Panc1 (cell line): ENCODE data around the gene THAP11. TPM values are rescaled to one million over a fixed set of nuclear protein-coding genes. Genes with fewer than 3 reads are reported as not detected.

ENCODE experiments used
- ATAC-seq: fragments of 200-7000 bp; cut with Tn5 transposase; 2 replicates; pipeline ENCODE4 v1.9.1; 2020; ENCODE audit warnings: mild to moderate bottlenecking, moderate library complexity
- BruUV-seq: library from RNA; stranded (reverse); fragments of 400-500 nt; replicated peaks from 2 replicates; lab custom pipeline; 2021; lab: Mats Ljungman, UMichigan
- CTCF ChIA-PET: fragments of 300-600 bp; sonication (Branson Sonifier 250); formaldehyde crosslinking; loops from one replicate; lab custom pipeline; 2022; ENCODE audit warnings: antibody characterized with exemption; lab: Charles Lee
- POLR2A ChIA-PET: fragments of 300-600 bp; sonication (Branson Sonifier 250); formaldehyde crosslinking; loops from one replicate; lab custom pipeline; 2022; ENCODE audit warnings: antibody characterized with exemption; lab: Charles Lee
- DNase-seq: peaks from one replicate; pipeline ENCODE4 v3.0.0-alpha.2; 2010; ENCODE audit warnings: low read depth, low spot score
- H3K27ac ChIP-seq: 2 replicates; pipeline ENCODE4 v1.5.1; 2011; ENCODE audit warnings: mild to moderate bottlenecking, low read length, inconsistent platforms
- H3K27me3 ChIP-seq: fragments of 200-500 bp; sonication (Bioruptor generic); 2 replicates; pipeline ENCODE4 v1.6.0; 2014; ENCODE audit warnings: low read length, inconsistent platforms; ENCODE audit not compliant: control insufficient read depth, insufficient read depth
- H3K36me3 ChIP-seq: fragments of 200-500 bp; sonication (Bioruptor generic); 2 replicates; pipeline ENCODE4 v1.5.1; 2014; ENCODE audit warnings: inconsistent platforms, mild to moderate bottlenecking, low read length, moderate library complexity; ENCODE audit not compliant: control insufficient read depth, insufficient read depth
- H3K4me1 ChIP-seq: 2 replicates; pipeline ENCODE4 v1.5.1; 2011; ENCODE audit warnings: inconsistent platforms, mild to moderate bottlenecking, low read length, moderate library complexity; ENCODE audit not compliant: control insufficient read depth, insufficient read depth
- H3K4me3 ChIP-seq, 2 experiments: 2 replicates each; pipeline ENCODE4 v1.5.1; 2011 to 2012; ENCODE audit warnings: low read depth in 2 of 2, low read length in 2 of 2, mild to moderate bottlenecking in 2 of 2, inconsistent platforms in 1 of 2, moderate library complexity in 1 of 2
- H3K9me3 ChIP-seq: fragments of 200-500 bp; sonication (Bioruptor generic); 2 replicates; pipeline ENCODE4 v1.5.1; 2014; ENCODE audit warnings: low read depth, mild to moderate bottlenecking, inconsistent platforms, low read length, moderate library complexity; ENCODE audit not compliant: control insufficient read depth, insufficient read depth
- POLR2AphosphoS5 ChIP-seq: IDR thresholded peaks from 2 replicates; pipeline ENCODE4 v1.6.1; 2012; ENCODE audit warnings: mild to moderate bottlenecking, low read depth, low read length, moderate library complexity
- SIN3A ChIP-seq: IDR thresholded peaks from 2 replicates; pipeline ENCODE4 v1.6.1; 2012; ENCODE audit warnings: low read depth, mild to moderate bottlenecking, low read length, moderate library complexity, borderline replicate concordance; ENCODE audit not compliant: insufficient read depth
- TCF7L2 ChIP-seq: IDR thresholded peaks from 2 replicates; pipeline ENCODE4 v1.6.1; 2011; ENCODE audit warnings: mild to moderate bottlenecking, low read depth, low read length, inconsistent platforms
- in situ Hi-C: cut with HindIII; loops from 2 replicates; pipeline ENCODE4 v1.10.0; 2016; ENCODE audit warnings: low sequenced_read_pairs, low pct_unique_long_range_greater_than_20kb
- intact Hi-C: fragments of 100-400 bp; cut with micrococcal nuclease; formaldehyde crosslinking; loops from one replicate; pipeline ENCODE4 v1.10.0; 2022; ENCODE audit not compliant: unreplicated experiment
- total RNA-seq: library from RNA; stranded (reverse); gene quantifications from one replicate; pipeline ENCODE4 v1.2.1, GENCODE V29; 2021; ENCODE audit not compliant: unreplicated experiment
- TF ChIP-seq, protein P1 (sequence below), 2 experiments: IDR thresholded peaks; 2 replicates each; pipeline ENCODE4 v1.6.1; 2011 to 2012; ENCODE audit warnings: low read depth in 2 of 2, control low read depth in 1 of 2, low read length in 1 of 2, mild to moderate bottlenecking in 1 of 2, moderate library complexity in 1 of 2; ENCODE audit not compliant: insufficient read depth in 1 of 2
- TF ChIP-seq, protein P2 (sequence below): fragments of 450-650 bp; IDR thresholded peaks from 2 replicates; pipeline ENCODE4 v1.5.1; 2017; ENCODE audit warnings: mild to moderate bottlenecking

Gene THAP11
- total RNA-seq, 1 experiment from 2014 or later, result 27.3 TPM

DNA sequence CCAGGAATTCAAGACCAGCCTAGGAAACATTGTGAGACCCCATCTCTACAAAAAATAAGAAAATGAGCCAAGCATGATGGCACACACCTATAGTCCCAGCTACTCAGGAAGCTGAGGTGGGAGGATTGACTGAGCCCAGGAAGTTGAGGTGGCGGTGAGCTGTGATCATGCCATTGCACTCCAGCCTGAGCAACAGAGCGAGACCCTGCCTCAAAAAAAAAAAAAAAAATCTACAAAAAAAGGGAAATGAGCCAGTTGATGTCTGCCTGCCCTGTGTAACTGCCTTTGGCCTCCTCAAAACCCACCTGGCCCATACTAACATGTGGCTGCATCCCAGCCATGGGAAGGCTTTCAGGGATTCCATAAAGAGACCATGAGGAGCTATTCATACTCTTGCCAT lies 40.2 kb upstream of the THAP11 start:
- DNase-seq (no peak), ATAC-seq (no peak)
- BruUV-seq, result no TSS peak
- CTCF ChIA-PET, result interaction anchor here (0.7 kb wide), 2 partner anchors 15 to 281 kb away, joined by 3 to 8 read pairs; no protein-coding TSS in a partner anchor
- peaks cover 7% of the 10 kb centered on the region for H3K4me1 ChIP-seq
- no peaks in the 10 kb centered on the region for H3K27me3 ChIP-seq
- no peak overlapping the region for H3K27ac ChIP-seq
- H3K36me3 ChIP-seq, result no peaks in the 10 kb centered on the region; the same call in 1 of the 2 replicates
- TF ChIP-seq POLR2AphosphoS5, result no peak
- TF ChIP-seq, protein P1, sequence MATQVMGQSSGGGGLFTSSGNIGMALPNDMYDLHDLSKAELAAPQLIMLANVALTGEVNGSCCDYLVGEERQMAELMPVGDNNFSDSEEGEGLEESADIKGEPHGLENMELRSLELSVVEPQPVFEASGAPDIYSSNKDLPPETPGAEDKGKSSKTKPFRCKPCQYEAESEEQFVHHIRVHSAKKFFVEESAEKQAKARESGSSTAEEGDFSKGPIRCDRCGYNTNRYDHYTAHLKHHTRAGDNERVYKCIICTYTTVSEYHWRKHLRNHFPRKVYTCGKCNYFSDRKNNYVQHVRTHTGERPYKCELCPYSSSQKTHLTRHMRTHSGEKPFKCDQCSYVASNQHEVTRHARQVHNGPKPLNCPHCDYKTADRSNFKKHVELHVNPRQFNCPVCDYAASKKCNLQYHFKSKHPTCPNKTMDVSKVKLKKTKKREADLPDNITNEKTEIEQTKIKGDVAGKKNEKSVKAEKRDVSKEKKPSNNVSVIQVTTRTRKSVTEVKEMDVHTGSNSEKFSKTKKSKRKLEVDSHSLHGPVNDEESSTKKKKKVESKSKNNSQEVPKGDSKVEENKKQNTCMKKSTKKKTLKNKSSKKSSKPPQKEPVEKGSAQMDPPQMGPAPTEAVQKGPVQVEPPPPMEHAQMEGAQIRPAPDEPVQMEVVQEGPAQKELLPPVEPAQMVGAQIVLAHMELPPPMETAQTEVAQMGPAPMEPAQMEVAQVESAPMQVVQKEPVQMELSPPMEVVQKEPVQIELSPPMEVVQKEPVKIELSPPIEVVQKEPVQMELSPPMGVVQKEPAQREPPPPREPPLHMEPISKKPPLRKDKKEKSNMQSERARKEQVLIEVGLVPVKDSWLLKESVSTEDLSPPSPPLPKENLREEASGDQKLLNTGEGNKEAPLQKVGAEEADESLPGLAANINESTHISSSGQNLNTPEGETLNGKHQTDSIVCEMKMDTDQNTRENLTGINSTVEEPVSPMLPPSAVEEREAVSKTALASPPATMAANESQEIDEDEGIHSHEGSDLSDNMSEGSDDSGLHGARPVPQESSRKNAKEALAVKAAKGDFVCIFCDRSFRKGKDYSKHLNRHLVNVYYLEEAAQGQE (IDR thresholded peaks at IDR 0.05; ENCODE audit: insufficient read depth in 1 of 2, low read depth in 2 of 2, low read length in 1 of 2), result no peak
- TF ChIP-seq, protein P2, sequence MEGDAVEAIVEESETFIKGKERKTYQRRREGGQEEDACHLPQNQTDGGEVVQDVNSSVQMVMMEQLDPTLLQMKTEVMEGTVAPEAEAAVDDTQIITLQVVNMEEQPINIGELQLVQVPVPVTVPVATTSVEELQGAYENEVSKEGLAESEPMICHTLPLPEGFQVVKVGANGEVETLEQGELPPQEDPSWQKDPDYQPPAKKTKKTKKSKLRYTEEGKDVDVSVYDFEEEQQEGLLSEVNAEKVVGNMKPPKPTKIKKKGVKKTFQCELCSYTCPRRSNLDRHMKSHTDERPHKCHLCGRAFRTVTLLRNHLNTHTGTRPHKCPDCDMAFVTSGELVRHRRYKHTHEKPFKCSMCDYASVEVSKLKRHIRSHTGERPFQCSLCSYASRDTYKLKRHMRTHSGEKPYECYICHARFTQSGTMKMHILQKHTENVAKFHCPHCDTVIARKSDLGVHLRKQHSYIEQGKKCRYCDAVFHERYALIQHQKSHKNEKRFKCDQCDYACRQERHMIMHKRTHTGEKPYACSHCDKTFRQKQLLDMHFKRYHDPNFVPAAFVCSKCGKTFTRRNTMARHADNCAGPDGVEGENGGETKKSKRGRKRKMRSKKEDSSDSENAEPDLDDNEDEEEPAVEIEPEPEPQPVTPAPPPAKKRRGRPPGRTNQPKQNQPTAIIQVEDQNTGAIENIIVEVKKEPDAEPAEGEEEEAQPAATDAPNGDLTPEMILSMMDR, result no peak
- TF ChIP-seq SIN3A, result no peak
- TF ChIP-seq TCF7L2, result no peak
- no peaks in the 10 kb centered on the region for H3K9me3 ChIP-seq
- H3K4me3 ChIP-seq, result no peak overlapping the region
- POLR2A ChIA-PET, result interaction anchor here (0.7 kb wide), 1 partner anchor 80 kb away, joined by 4 read pairs; no protein-coding TSS in a partner anchor
- intact Hi-C loops, result loop anchor here (10.0 kb wide), 1 partner anchor 127 kb away; no protein-coding TSS in a partner anchor
- in situ Hi-C loops, result no loop called here

DNA sequence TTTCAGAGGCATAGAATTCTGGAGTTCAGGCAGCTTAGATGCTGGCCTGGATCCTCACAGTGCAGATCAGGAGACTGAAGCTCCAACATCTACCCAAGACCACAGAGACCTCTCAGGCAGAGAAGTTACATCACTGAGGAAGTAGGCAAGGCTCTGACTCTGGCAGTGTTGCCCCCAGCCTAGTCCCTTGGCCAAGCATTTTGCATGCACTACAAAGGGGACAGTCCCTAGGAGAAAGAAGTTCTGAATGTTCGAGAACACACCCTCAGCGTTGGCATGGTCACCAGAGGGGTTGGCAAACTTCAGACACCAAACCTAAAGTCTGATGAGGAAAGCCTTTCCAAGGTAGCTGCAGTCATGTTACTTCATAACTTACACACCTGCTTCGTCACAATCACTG lies 38.2 kb upstream of the THAP11 start:
- Histone ChIP-seq H3K36me3 (no peaks in the 10 kb centered on the region; the same call in 1 of the 2 replicates), H3K27ac (no peak overlapping the region), H3K4me1 (peaks cover 9% of the 10 kb centered on the region), H3K27me3 (no peaks in the 10 kb centered on the region), H3K9me3 (no peaks in the 10 kb centered on the region), H3K4me3 (no peak overlapping the region)
- ATAC-seq, result no peak
- intact Hi-C loops, result loop anchor here (10.0 kb wide), 1 partner anchor 129 kb away; no protein-coding TSS in a partner anchor
- TF ChIP-seq, protein P1 (IDR thresholded peaks at IDR 0.05; ENCODE audit: insufficient read depth in 1 of 2, low read depth in 2 of 2, low read length in 1 of 2), result no peak
- TF ChIP-seq, protein P2, result no peak
- no peak for TF ChIP-seq SIN3A
- TF ChIP-seq POLR2AphosphoS5, result no peak
- TF ChIP-seq TCF7L2, result no peak
- no TSS peak for BruUV-seq
- in situ Hi-C loops, result no loop called here
- CTCF ChIA-PET, result interaction anchor here (0.7 kb wide), 1 partner anchor 132 kb away, joined by 6 read pairs; no protein-coding TSS in a partner anchor
- POLR2A ChIA-PET, result no interaction called here
- DNase-seq, result no peak
